ENCODE measurements around the gene ACBD6.

Gene ACBD6

GRCh38 chr1:180384286-180385005 lies 117.9 kb downstream of the ACBD6 start:
- Histone ChIP-seq H3K9me3 (ENCODE audit: low read length) (peaks cover 28% of the 10 kb centered on the region), H3K4me1 (ENCODE audit: insufficient read depth, low read length, severe bottlenecking) (no peaks in the 10 kb centered on the region), H3K4me3 (ENCODE audit: low read depth, low read length, poor library complexity, severe bottlenecking) (no peak overlapping the region), H3K9me2 (ENCODE audit: low read depth, low read length) (no peaks in the 10 kb centered on the region), H3K27ac (ENCODE audit: low read depth, low read length, poor library complexity, severe bottlenecking) (no peak overlapping the region), H3K27me3 (ENCODE audit: insufficient read depth, low read length) (no peaks in the 10 kb centered on the region), H2AFZ (ENCODE audit: low read length) (no peak overlapping the region), H3F3A (ENCODE audit: insufficient read depth, low read length) (no peaks in the 10 kb centered on the region), H3K36me3 (ENCODE audit: insufficient read depth, low read length) (no peaks in the 10 kb centered on the region), H3K79me2 (ENCODE audit: insufficient read depth, low read length) (no peaks in the 10 kb centered on the region; the same call in 1 of the 2 replicates), H3K4me2 (ENCODE audit: low read length) (no peak overlapping the region), H4K20me1 (ENCODE audit: insufficient read depth, low read length) (no peaks in the 10 kb centered on the region), H3K9ac (ENCODE audit: low read length) (no peak overlapping the region)
- TF ChIP-seq CTCF (IDR thresholded peaks at IDR 0.05; ENCODE audit: low read length) (no peak), EZH2 (IDR thresholded peaks at IDR 0.05; ENCODE audit: borderline replicate concordance, low read length) (no peak)

GRCh38 chr1:180382326-180383115 lies 119.9 kb downstream of the ACBD6 start:
- Histone ChIP-seq H4K20me1 (ENCODE audit: insufficient read depth, low read length) (no peaks in the 10 kb centered on the region), H3K36me3 (ENCODE audit: insufficient read depth, low read length) (no peaks in the 10 kb centered on the region), H3K27me3 (ENCODE audit: insufficient read depth, low read length) (no peaks in the 10 kb centered on the region), H3K9me2 (ENCODE audit: low read depth, low read length) (no peaks in the 10 kb centered on the region), H3K9me3 (ENCODE audit: low read length) (peaks cover 30% of the 10 kb centered on the region), H3K4me2 (ENCODE audit: low read length) (no peak overlapping the region), H3K4me1 (ENCODE audit: insufficient read depth, low read length, severe bottlenecking) (no peaks in the 10 kb centered on the region), H3K4me3 (ENCODE audit: low read depth, low read length, poor library complexity, severe bottlenecking) (no peak overlapping the region), H3K79me2 (ENCODE audit: insufficient read depth, low read length) (no peaks in the 10 kb centered on the region; the same call in 1 of the 2 replicates), H3K27ac (ENCODE audit: low read depth, low read length, poor library complexity, severe bottlenecking) (no peak overlapping the region), H3K9ac (ENCODE audit: low read length) (no peak overlapping the region), H3F3A (ENCODE audit: insufficient read depth, low read length) (no peaks in the 10 kb centered on the region), H2AFZ (ENCODE audit: low read length) (no peak overlapping the region)
- TF ChIP-seq CTCF (IDR thresholded peaks at IDR 0.05; ENCODE audit: low read length) (no peak), EZH2 (IDR thresholded peaks at IDR 0.05; ENCODE audit: borderline replicate concordance, low read length) (no peak)

GRCh38 chr1:180381184-180381580 lies 121.2 kb downstream of the ACBD6 start:
- Histone ChIP-seq H3K4me3 (ENCODE audit: low read depth, low read length, poor library complexity, severe bottlenecking) (no peak overlapping the region), H3K4me1 (ENCODE audit: insufficient read depth, low read length, severe bottlenecking) (no peaks in the 10 kb centered on the region), H3K27me3 (ENCODE audit: insufficient read depth, low read length) (no peaks in the 10 kb centered on the region), H2AFZ (ENCODE audit: low read length) (no peak overlapping the region), H4K20me1 (ENCODE audit: insufficient read depth, low read length) (no peaks in the 10 kb centered on the region), H3K79me2 (ENCODE audit: insufficient read depth, low read length) (no peaks in the 10 kb centered on the region; the same call in 1 of the 2 replicates), H3K9me3 (ENCODE audit: low read length) (peaks cover 33% of the 10 kb centered on the region), H3K4me2 (ENCODE audit: low read length) (no peak overlapping the region), H3K9ac (ENCODE audit: low read length) (no peak overlapping the region), H3K9me2 (ENCODE audit: low read depth, low read length) (no peaks in the 10 kb centered on the region), H3F3A (ENCODE audit: insufficient read depth, low read length) (no peaks in the 10 kb centered on the region), H3K27ac (ENCODE audit: low read depth, low read length, poor library complexity, severe bottlenecking) (no peak overlapping the region), H3K36me3 (ENCODE audit: insufficient read depth, low read length) (no peaks in the 10 kb centered on the region)
- TF ChIP-seq CTCF (IDR thresholded peaks at IDR 0.05; ENCODE audit: low read length): no peak
- no peak for TF ChIP-seq EZH2 (IDR thresholded peaks at IDR 0.05; ENCODE audit: borderline replicate concordance, low read length)
